Measurements from ENCODE around the gene GREB1L.

GREB1L gene

GRCh38 chr18:21315741-21316197 lies 73.7 kb downstream of the GREB1L start:
- no peak for TF ChIP-seq CTCF (IDR thresholded peaks at IDR 0.05; ENCODE audit: low read length)
- TF ChIP-seq EZH2 (optimal IDR thresholded peaks at IDR 0.05; ENCODE audit: low read depth, low read length), result no peak
- TF ChIP-seq EZH2phosphoT487 (IDR thresholded peaks at IDR 0.05; ENCODE audit: low read length), result no peak
- no peak overlapping the region for H3K4me3 ChIP-seq (ENCODE audit: low read length)
- H3K27me3 ChIP-seq (replicated peaks; ENCODE audit: insufficient read depth, low read length), result no peaks in the 10 kb centered on the region
- H3K9me3 ChIP-seq (replicated peaks; ENCODE audit: insufficient read depth, low read length), result no peaks in the 10 kb centered on the region
- no peak overlapping the region for H3K4me2 ChIP-seq (ENCODE audit: low read depth, low read length)
- H2AFZ ChIP-seq (ENCODE audit: low read length), result no peak overlapping the region
- no peak overlapping the region for H3K9ac ChIP-seq (ENCODE audit: low read length)
- no peak overlapping the region for H3K27ac ChIP-seq (ENCODE audit: low read length)
- no peaks in the 10 kb centered on the region for H3K79me2 ChIP-seq (ENCODE audit: low read length)
- no peaks in the 10 kb centered on the region for H3K4me1 ChIP-seq (ENCODE audit: low read length)
- DNase-seq, result no peak
- no peaks in the 10 kb centered on the region for H4K20me1 ChIP-seq (ENCODE audit: insufficient read depth, low read length)
- H3F3A ChIP-seq (ENCODE audit: insufficient read depth, low read length), result no peaks in the 10 kb centered on the region
- H3K9me2 ChIP-seq (replicated peaks; ENCODE audit: insufficient read depth, low read length), result no peaks in the 10 kb centered on the region
- H3K36me3 ChIP-seq (replicated peaks; ENCODE audit: insufficient read depth, low read length), result no peaks in the 10 kb centered on the region

DNA sequence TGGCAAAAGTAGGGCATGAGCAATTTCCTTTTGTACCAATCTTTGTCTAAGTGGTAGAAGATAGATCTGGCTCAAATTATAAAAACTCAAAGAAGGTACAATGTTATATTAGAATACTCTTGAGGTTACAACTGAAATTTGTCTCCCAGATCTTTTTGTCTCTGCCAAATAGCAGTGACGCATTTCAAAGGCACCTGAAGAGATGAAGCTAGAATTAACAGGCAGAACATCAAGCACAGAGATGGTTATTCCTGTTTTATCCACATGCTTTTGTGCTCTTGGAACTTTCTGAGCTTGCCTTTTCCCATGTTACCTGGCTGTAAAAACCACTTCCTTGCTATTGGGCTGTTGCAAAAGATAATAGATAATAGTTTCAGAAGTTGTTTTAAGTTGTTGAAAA lies 74.3 kb downstream of the GREB1L start:
- no peak overlapping the region for H3K4me2 ChIP-seq (ENCODE audit: low read depth, low read length)
- H3K9ac ChIP-seq (ENCODE audit: low read length), result no peak overlapping the region
- no peaks in the 10 kb centered on the region for H3K79me2 ChIP-seq (ENCODE audit: low read length)

GRCh38 chr18:21321711-21322110 lies 79.7 kb downstream of the GREB1L start:
- no peak for DNase-seq
- Histone ChIP-seq H3K9me2 (replicated peaks; ENCODE audit: insufficient read depth, low read length) (no peaks in the 10 kb centered on the region), H3K36me3 (replicated peaks; ENCODE audit: insufficient read depth, low read length) (no peaks in the 10 kb centered on the region), H3K9me3 (replicated peaks; ENCODE audit: insufficient read depth, low read length) (no peaks in the 10 kb centered on the region), H3K27ac (ENCODE audit: low read length) (no peak overlapping the region), H3K4me1 (ENCODE audit: low read length) (no peaks in the 10 kb centered on the region), H3K79me2 (ENCODE audit: low read length) (no peaks in the 10 kb centered on the region), H3K4me2 (ENCODE audit: low read depth, low read length) (no peak overlapping the region), H3K9ac (ENCODE audit: low read length) (no peak overlapping the region), H3K4me3 (ENCODE audit: low read length) (no peak overlapping the region), H3F3A (ENCODE audit: insufficient read depth, low read length) (no peaks in the 10 kb centered on the region), H2AFZ (ENCODE audit: low read length) (no peak overlapping the region), H3K27me3 (replicated peaks; ENCODE audit: insufficient read depth, low read length) (no peaks in the 10 kb centered on the region), H4K20me1 (ENCODE audit: insufficient read depth, low read length) (no peaks in the 10 kb centered on the region)
- no peak for TF ChIP-seq CTCF (IDR thresholded peaks at IDR 0.05; ENCODE audit: low read length)
- TF ChIP-seq EZH2 (optimal IDR thresholded peaks at IDR 0.05; ENCODE audit: low read depth, low read length), result no peak
- TF ChIP-seq EZH2phosphoT487 (IDR thresholded peaks at IDR 0.05; ENCODE audit: low read length), result no peak

More for the DNA sequence above, 74.3 kb downstream of the GREB1L start:
- no peaks in the 10 kb centered on the region for H3K4me1 ChIP-seq (ENCODE audit: low read length)
- no peaks in the 10 kb centered on the region for H3F3A ChIP-seq (ENCODE audit: insufficient read depth, low read length)
- H3K36me3 ChIP-seq (replicated peaks; ENCODE audit: insufficient read depth, low read length), result no peaks in the 10 kb centered on the region
- no peaks in the 10 kb centered on the region for H3K9me3 ChIP-seq (replicated peaks; ENCODE audit: insufficient read depth, low read length)
- no peak for DNase-seq
- H3K9me2 ChIP-seq (replicated peaks; ENCODE audit: insufficient read depth, low read length), result no peaks in the 10 kb centered on the region
- H2AFZ ChIP-seq (ENCODE audit: low read length), result no peak overlapping the region
- TF ChIP-seq EZH2 (optimal IDR thresholded peaks at IDR 0.05; ENCODE audit: low read depth, low read length) (no peak), EZH2phosphoT487 (IDR thresholded peaks at IDR 0.05; ENCODE audit: low read length) (no peak), CTCF (IDR thresholded peaks at IDR 0.05; ENCODE audit: low read length) (no peak)
- H4K20me1 ChIP-seq (ENCODE audit: insufficient read depth, low read length), result no peaks in the 10 kb centered on the region
- H3K27me3 ChIP-seq (replicated peaks; ENCODE audit: insufficient read depth, low read length), result no peaks in the 10 kb centered on the region
- no peak overlapping the region for H3K4me3 ChIP-seq (ENCODE audit: low read length)
- no peak overlapping the region for H3K27ac ChIP-seq (ENCODE audit: low read length)
